H1 (cell line): ENCODE data around the gene ZYG11B. TPM values are rescaled to one million over a fixed set of nuclear protein-coding genes. Genes with fewer than 3 reads are reported as not detected.

Source experiments
- ATF2 ChIP-seq: IDR thresholded peaks from 2 replicates; pipeline ENCODE4 v1.6.1; 2012; ENCODE audit warnings: low read length, inconsistent platforms
- polyA plus RNA-seq, 7 experiments: library from polyadenylated mRNA; depleted of rRNA in 3 of 7; stranded (reverse) in 5 of 7; unstranded in 2 of 7; fragments of >200 nt in 5 of 7; fragments of 200-250 nt in 2 of 7; gene quantifications; 1 replicate in 5 of 7; 2 replicates in 1 of 7; 4 replicates in 1 of 7; pipeline versions ENCODE4 v1.2.1 to v1.2.3, GENCODE V29; 2011 to 2013; ENCODE audit warnings: missing spikeins in 2 of 7, mixed read lengths in 2 of 7
- total RNA-seq: library from RNA; stranded (reverse); fragmentation: NEBNext Ultra II Directional; extraction: Animal tissue kit (Norgen Biotek cat#: 25700); gene quantifications from 2 replicates; pipeline ENCODE4 v1.2.1, GENCODE V29; 2021

The ZYG11B gene
- total and polyA plus RNA-seq, 2 of the 8 experiments (the other 6 are each of a cell fraction or from before 2014, with no cell fraction given) = 4.4 to 20.9 TPM

GRCh38 chr1:52695627-52696026, 30.6 kb upstream of the ZYG11B start (continued):
- no peak for TF ChIP-seq ATF2
